Fibroblast of peridontal ligament (primary cell): ENCODE results near the gene FAM120A.

ENCODE experiments used
- DNase-seq: peaks from one replicate; pipeline ENCODE4 v3.0.0-alpha.2; 2010; ENCODE audit errors: extremely low read depth

FAM120A gene

DNA sequence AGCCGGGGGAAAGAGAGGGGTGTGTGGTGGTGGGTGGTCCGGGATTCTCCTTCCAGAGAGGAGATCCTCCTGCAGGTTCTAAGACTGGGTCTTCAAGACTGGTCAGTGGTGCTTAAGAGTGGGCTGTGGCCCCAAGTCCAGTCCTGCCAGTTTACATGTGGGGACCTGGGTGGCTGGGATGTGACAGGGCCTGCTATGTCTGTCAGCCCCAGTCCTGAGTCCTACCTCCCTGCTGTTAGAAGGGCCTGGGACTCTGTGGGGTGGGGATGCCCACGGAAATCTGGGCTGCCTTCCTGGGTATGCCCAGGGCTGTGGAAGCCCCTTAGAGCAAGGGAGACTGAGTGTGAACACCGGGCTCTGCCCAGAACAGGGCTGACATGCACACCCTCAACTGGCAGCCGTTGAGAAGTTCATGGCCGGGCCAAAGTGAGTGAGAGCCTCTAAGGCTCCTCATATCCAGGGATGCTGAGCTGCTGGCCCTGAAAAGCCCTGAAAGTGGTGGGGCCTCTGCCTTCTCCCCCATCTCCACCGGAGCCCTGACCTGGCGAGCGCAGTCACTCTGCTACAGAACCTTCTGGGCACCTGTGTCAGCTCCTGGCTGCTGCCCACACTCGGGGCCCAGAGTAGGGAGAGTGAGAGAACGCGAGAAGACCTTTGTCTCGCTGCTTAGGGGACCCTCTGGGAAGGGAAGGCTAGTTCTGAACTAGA lies 126.6 kb downstream of the FAM120A start:
- DNase-seq, result no peak

GRCh38 chr9:93578844-93579243 lies 127.4 kb downstream of the FAM120A start:
- no peak for DNase-seq

GRCh38 chr9:93579711-93580516 lies 128.4 kb downstream of the FAM120A start:
- no peak for DNase-seq

- DNase-seq, result no peak
Observed at GRCh38 chr9:93580654-93581380, 129.3 kb downstream of the FAM120A start.

DNA sequence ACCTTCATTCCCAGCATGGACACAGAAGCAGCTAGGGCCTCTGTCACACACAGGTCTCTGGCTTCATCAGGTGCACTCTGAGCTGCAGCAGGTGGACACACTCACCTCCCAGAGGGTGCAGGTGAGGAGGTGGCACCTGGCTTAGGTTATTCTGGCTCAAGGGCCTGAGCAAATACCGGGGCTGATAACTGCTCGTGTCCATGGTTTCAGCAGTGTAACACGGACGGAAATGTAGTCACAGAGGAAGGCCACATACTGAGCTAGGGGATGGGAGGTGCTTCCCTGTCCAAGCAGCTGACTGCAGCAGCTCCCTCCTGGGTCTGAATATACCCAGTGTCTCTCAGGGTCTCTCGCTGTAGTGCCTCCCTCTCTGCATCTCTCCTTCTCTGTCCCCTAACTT lies 130.6 kb downstream of the FAM120A start:
- no peak for DNase-seq

DNA sequence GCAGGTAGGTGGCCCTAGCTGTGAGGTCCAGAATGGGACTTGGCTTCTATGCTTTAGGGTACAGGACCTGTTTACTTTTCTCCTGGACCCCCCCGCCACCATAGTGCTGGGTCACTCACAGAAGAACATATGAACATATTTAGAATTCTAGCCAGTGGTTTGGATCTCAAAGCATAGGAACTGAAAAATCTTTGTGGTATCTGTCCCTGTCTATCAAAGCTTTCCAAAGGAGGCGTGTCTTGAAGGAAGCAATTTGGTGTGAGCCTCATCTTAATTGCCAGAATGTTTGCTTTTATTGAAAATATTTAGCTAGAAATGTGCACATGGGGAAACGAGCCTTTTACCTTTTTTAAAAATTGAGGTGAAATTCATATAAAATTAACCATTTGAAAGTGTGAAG lies 131.1 kb downstream of the FAM120A start:
- DNase-seq, result no peak

DNA sequence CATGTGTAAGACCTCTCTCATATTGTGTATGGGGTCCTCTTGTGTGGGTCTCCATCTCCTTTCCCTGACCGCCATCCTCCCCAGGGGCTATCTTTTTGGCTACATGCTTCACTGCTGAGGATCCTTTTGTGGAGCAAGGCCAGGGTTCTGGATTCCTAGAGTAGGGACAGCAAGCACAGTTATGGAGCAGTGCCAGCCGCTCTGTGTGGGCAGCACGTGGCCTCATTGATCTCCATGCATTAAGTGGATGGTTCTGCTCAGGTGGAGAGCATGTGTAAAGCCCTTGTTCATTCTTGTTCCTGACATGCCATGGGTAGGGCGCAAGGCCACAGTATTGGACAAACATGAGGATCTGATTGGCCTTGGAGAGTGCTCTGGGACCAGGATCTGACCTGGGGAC lies 133.8 kb downstream of the FAM120A start:
- no peak for DNase-seq

DNA sequence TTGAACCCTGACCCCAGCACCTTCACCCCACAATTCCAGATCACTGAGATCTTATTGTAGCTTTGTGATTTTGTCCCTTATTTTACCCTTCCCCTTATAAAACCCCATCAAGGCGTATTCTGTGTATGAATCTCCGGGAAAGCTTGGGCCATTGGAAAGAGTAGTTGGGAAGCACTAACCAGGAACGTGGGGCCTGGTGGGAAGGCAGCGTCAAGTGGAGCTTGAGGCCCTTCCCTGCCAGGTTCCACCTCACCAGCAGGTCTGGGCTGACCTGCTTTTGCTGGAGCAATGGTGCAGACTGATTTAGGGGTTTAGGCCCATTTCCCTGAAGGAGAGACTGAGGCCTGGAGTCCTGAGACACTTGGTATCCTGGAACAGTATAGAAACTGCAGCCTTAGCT lies 134.2 kb downstream of the FAM120A start:
- DNase-seq, result no peak

DNA sequence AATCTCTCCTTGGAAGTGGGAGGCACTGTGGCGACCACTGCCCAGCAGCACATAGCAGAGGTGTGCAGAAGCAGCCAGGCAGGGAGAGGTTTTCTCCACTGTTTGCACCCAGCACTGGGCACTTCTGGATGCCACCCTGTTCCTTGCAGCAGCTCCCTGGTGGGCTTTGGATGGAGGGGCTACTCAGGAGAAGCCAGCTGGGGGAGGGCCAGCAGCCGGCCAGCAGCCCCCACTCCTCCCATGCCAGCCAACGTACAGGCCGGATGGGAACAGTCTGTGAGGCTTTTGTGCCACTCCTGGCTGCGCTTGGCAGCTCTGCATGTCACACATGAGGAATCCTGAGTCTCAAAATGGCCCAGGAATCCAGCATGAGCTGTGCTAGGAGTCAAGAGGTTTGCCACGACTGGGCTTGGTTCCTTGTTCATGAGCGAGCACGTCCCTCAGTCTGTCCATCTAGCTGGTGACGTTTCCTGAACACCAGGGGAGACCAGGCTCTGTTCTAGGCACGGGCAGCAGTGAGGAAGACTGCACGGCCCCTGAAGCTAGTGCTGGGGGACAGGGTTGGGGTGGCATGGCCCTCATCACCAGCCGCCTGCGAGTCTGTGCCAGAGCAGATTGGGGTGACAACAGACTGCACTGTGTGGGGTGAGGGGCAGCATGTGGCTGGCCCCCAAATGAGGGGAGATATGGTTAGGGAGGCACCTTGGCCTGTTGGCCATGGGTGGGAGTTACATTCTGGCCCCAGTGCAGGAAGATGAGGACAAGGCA lies 135.0 kb downstream of the FAM120A start:
- DNase-seq, result no peak

DNA sequence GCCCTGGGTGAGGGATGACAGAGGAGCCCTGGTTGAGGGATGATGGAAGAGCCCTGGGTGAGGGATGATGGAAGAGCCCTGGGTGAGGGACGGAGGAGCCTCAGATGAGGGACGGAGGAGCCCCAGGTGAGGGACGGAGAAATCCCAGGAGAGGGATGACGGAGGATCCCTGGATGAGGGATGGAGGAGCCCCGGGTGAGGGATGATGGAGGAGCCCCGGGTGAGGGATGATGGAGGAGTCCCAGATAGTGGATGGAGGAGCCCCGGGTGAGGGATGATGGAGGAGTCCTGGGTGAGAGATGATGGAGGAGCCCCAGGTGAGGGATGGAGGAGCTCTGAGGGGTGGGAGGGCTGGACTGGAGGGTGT lies 135.8 kb downstream of the FAM120A start:
- DNase-seq, result no peak

DNA sequence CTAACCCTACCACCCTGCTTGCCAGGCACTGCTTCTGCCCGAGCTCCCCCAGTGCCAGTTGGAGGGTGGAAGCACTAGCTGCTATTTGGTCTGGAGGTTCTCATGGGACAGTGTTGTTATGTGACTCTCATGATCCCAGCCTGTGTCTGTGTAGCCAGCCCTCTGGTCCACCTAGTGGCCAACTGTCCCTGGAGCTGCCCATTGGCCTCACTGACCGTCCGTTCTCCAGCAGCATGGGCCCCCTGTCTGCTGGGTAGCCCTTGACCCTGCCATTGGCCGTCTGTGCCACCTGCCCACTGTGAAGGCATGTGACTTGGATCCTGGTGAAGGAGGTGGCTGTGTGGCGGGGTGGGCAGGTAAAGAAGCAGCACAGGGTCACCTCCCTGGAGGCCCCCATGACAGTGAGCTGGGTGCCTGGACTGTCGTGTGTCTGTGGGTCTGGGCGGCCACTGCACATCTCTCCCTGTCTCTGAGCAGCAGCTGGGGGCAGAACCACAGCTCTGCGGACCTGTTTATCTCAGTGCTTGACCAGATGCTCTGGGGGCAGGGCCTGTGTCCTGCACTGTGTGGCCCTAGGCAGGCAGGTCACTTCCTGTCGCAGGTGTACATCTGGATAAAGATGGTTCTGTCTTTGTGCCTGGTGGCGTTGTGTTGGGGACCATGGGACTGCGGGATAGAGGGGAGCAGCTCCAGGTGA lies 136.3 kb downstream of the FAM120A start:
- no peak for DNase-seq

DNA sequence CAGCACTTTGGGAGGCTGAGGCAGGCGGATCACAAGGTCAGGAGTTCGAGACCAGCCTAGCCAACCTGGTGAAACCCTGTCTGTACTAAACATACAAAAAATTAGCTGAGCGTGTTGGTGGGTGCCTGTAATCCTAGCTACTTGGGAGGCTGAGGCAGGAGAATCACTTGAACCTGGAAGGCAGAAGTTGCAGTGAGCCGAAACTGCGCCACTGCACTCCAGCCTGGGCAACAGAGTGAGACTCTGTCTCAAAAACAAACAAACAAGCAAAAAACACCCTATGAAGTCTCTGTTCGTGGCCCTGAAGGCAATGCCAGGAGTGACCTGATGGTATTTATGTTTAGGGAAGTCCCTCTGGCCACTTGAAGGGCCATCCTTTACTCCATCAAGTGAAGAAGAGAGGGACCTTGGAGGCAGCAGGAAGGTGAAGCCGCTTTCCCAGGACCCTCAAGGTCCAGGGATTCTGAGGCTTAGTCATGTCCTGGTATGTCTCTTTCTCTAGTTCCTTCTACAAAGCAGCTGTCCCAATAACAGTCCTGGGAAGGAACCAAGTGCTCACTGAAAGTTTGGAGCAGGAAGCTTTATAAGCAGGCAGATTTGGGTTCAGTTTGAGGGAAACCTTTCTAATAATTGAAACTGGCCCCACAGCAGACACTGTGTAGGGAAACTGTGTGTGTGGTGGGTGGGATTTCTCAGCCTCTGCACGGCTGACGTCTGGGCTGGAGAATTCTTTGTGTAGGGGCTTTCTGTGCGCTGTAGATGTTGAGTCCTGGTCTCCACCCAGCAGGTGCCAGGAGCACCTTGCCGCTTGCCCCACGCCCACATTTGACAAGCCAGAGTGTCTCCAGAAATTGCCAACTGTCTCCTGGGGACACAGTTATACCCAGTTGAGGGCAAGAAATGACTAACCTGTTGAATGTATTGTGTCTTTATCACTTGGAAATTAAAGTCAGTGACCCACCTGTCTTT lies 137.4 kb downstream of the FAM120A start:
- no peak for DNase-seq

DNA sequence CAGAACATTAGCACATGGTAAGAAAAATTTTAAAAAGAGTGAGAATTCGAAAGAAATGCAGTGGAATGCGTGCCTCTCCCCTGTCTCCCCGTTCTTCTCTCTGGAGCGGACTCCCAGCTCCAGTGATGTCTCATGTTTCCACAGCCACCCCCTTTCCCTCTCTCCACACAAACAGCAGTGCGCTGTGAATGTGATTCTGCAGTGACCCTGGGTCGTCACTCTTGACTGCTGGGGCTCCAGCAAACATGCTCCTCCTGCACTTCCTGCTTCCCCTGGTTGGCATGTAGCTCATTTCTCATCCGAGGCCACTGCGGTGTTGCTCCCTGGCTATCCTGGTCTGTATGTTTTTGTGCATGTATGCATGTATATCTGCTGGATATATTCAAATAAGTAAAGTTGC lies 138.2 kb downstream of the FAM120A start:
- peak; percentile 40 for DNase-seq

DNA sequence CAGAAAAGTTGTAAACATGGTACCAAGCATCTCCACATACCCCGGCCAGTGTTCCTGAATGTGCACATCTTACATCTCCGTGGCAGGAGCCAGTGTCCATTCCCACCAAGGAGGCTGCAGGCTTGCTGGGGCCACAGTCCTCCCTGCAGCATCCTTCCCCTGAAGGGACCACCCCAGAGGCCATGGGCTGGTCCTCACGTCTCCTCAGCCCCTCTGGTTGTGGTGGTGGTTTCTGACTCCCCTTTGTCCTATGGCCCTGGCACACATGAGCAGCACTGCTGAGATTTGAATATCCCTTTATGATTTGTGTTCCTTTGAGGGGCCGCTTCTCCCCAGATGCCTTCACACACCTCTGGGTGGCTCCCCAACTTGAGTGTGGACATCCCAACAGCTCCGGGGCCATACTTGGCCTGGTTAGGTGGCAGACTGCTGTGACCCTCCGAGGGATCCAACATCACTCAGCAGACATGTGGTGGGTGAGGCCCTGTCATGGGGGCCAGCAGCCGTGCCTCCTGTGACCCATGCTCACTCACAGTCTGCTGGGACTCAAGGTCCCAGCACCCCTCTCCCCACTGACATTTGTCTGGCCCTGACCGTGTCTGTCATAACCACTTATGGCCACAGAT lies 139.2 kb downstream of the FAM120A start:
- DNase-seq, result no peak

- DNase-seq, result no peak
Observed at GRCh38 chr9:93591301-93592007, 140.0 kb downstream of the FAM120A start.

DNA sequence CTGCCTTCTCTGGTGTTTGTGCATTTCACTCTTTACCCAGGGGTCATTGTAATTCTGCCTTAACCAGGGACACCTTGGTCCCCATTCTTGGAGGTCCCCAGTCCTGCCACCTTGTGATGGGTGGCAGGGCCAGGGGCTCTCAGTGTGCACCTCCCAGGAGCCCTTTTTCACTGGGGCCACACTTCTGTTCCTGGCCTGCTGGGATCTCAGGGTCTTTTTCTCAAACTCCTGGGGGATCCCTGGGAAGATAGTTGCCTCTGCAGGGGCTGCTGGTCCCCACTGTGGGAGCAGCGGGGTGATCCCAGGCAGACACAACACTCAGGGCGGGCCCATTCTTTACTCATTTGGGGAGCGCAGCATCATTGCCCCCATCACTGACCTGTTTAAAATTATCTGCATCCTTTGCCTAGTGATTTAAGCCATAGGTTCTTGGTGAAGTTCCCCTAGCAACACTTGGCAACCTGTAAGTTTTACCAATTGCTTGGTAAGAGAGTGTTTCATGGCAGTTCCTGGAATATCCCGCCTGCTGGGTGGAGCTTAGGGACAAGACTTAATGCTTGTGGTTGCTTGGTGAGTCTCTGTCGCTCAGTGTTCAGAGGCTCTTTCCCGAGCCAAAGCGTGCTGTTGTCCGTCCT lies 140.6 kb downstream of the FAM120A start:
- peak; percentile 53 for DNase-seq

DNA sequence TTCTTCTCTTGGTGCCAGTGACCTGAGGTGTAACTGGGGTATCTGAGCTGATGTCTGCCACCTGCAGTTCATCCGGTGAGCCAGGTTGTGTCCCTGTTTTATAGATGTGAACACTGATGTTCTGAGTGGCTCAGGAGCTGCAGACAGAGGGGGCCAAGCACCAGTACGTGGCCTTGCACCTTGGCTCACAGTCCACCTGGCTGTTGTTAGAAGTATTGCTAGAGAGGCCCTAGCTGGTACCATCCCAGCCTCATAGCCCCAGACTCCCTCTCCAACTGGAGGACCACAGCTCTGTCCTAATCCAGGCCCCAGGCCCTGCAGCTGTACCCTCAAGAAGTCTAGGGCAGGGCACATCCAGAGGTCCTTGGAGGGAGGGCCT lies 141.1 kb downstream of the FAM120A start:
- no peak for DNase-seq

- DNase-seq, result peak; percentile 79
Observed at GRCh38 chr9:93593144-93593658, 141.7 kb downstream of the FAM120A start.
